Suprapubic skin (tissue), 4 donors: ENCODE results near the gene MAD2L2. TPM values are rescaled to one million over a fixed set of nuclear protein-coding genes. Genes with fewer than 3 reads are reported as not detected.
"Not testable (repeated sequence)": the region's sequence is repeated elsewhere in the genome, so short reads cannot be mapped to it uniquely, and the experiment has no call there.

Experiments used
- DNase-seq, 2 donors: peaks; one replicate each; pipeline ENCODE4 v3.0.0-alpha.2; 2019; ENCODE audit warnings: low spot score in 2 of 2
- H3K27ac ChIP-seq: fragments of 200-600 bp; sonication (generic); one replicate; pipeline ENCODE4 v1.5.1; 2019
- H3K27me3 ChIP-seq: fragments of 200-600 bp; sonication (generic); one replicate; pipeline ENCODE4 v1.5.1; 2019
- H3K36me3 ChIP-seq: fragments of 200-600 bp; sonication (generic); one replicate; pipeline ENCODE4 v1.5.1; 2019
- H3K4me1 ChIP-seq: fragments of 200-600 bp; sonication (generic); one replicate; pipeline ENCODE4 v1.5.1; 2019
- H3K4me3 ChIP-seq: fragments of 200-600 bp; sonication (generic); one replicate; pipeline ENCODE4 v1.5.1; 2019; ENCODE audit warnings: mild to moderate bottlenecking
- H3K9me3 ChIP-seq: fragments of 200-600 bp; sonication (generic); one replicate; pipeline ENCODE4 v1.5.1; 2019
- CTCF ChIP-seq, 2 donors: fragments of 200-600 bp in 1 of 2; fragments of 450-650 bp in 1 of 2; sonication (generic) in 1 of 2; IDR thresholded peaks; one replicate each; pipeline ENCODE4 v1.5.1; 2016 to 2019; ENCODE audit warnings: antibody characterized with exemption in 2 of 2, mild to moderate bottlenecking in 1 of 2, moderate library complexity in 1 of 2
- EP300 ChIP-seq: sonication (generic); formaldehyde crosslinking; IDR thresholded peaks from one replicate; pipeline ENCODE4 v1.6.1; 2017; ENCODE audit warnings: antibody characterized with exemption
- POLR2A ChIP-seq, 2 donors: fragments of 450-650 bp; IDR thresholded peaks; one replicate each; pipeline ENCODE4 v1.6.1; 2017; ENCODE audit warnings: antibody characterized with exemption in 2 of 2, mild to moderate bottlenecking in 2 of 2, moderate library complexity in 2 of 2
- POLR2AphosphoS5 ChIP-seq, 3 donors: sonication (generic); formaldehyde crosslinking; IDR thresholded peaks; one replicate each; pipeline ENCODE4 v1.6.1; 2017; ENCODE audit warnings: antibody characterized with exemption in 3 of 3
- WGBS: methylation state at CpG from one replicate; pipeline ENCODE4 v1.1.5; 2018; 5-methylcytosine and 5-hydroxymethylcytosine counted together
- total RNA-seq, 4 donors: library from RNA; depleted of rRNA; stranded (reverse); fragments of >200 nt; gene quantifications; one replicate each; pipeline ENCODE4 v1.1.0, GENCODE V29; 2016

The MAD2L2 gene
- total RNA-seq, 4 donors from 2014 or later: 25.4 to 35.0 (median 32.7) TPM

- TF ChIP-seq EP300: no peak
- TF ChIP-seq POLR2AphosphoS5 (IDR thresholded peaks at IDR 0.05): no peak
- TF ChIP-seq POLR2A (IDR thresholded peaks at IDR 0.05): no peak
- no peak for TF ChIP-seq CTCF (IDR thresholded peaks at IDR 0.05)
- Histone ChIP-seq H3K9me3 (no peaks in the 10 kb centered on the region), H3K4me3 (no peak overlapping the region), H3K27me3 (peaks cover 15% of the 10 kb centered on the region), H3K4me1 (peaks cover 14% of the 10 kb centered on the region), H3K27ac (no peak overlapping the region), H3K36me3 (no peaks in the 10 kb centered on the region)
- 82% methylated on average over 9 of the region's 9 CpGs for WGBS
- no peak for DNase-seq
These were observed 34.6 kb downstream of the MAD2L2 start for GRCh38 chr1:11646317-11646716.

- 34% methylated on average over 8 of the region's 8 CpGs for WGBS
- no peak for TF ChIP-seq EP300
- peak; percentile 25 to 69 for TF ChIP-seq CTCF (IDR thresholded peaks at IDR 0.05)
- H3K9me3 ChIP-seq: no peaks in the 10 kb centered on the region
- peaks cover 17% of the 10 kb centered on the region for H3K27me3 ChIP-seq
- no peak overlapping the region for H3K4me3 ChIP-seq
- H3K4me1 ChIP-seq: peaks cover 14% of the 10 kb centered on the region
- H3K36me3 ChIP-seq: no peaks in the 10 kb centered on the region
- DNase-seq: no peak
- no peak overlapping the region for H3K27ac ChIP-seq
These were observed 35.2 kb downstream of the MAD2L2 start for GRCh38 chr1:11645670-11646265.

GRCh38 chr1:11645270-11645669 is 35.7 kb downstream of the MAD2L2 start:
- Histone ChIP-seq H3K4me3 (no peak overlapping the region), H3K4me1 (peaks cover 14% of the 10 kb centered on the region), H3K27me3 (peaks cover 17% of the 10 kb centered on the region), H3K36me3 (no peaks in the 10 kb centered on the region), H3K27ac (no peak overlapping the region), H3K9me3 (no peaks in the 10 kb centered on the region)
- 91% methylated on average over 5 of the region's 5 CpGs for WGBS
- TF ChIP-seq POLR2AphosphoS5 (IDR thresholded peaks at IDR 0.05): no peak
- TF ChIP-seq POLR2A (IDR thresholded peaks at IDR 0.05): no peak
- TF ChIP-seq EP300: no peak
- no peak for TF ChIP-seq CTCF (IDR thresholded peaks at IDR 0.05)
- DNase-seq: no peak

- no peak for DNase-seq
- WGBS: 43% methylated on average over 5 of the region's 5 CpGs
- H3K9me3 ChIP-seq: no peaks in the 10 kb centered on the region
- H3K4me3 ChIP-seq: no peak overlapping the region
- no peak for TF ChIP-seq CTCF (IDR thresholded peaks at IDR 0.05)
- no peak for TF ChIP-seq EP300
- no peak for TF ChIP-seq POLR2AphosphoS5 (IDR thresholded peaks at IDR 0.05)
- no peak for TF ChIP-seq POLR2A (IDR thresholded peaks at IDR 0.05)
- no peak overlapping the region for H3K27ac ChIP-seq
- H3K27me3 ChIP-seq: peaks cover 18% of the 10 kb centered on the region
- peaks cover 3% of the 10 kb centered on the region for H3K4me1 ChIP-seq
- no peaks in the 10 kb centered on the region for H3K36me3 ChIP-seq
These were observed 37.2 kb downstream of the MAD2L2 start for GRCh38 chr1:11643782-11644181.

- not testable (repeated sequence) for H3K9me3 ChIP-seq, DNase-seq, H3K27ac ChIP-seq, H3K4me3 ChIP-seq, H3K36me3 ChIP-seq, H3K4me1 ChIP-seq
- H3K27me3 ChIP-seq: peaks cover 21% of the 10 kb centered on the region
- TF ChIP-seq CTCF (IDR thresholded peaks at IDR 0.05): peak; percentile 93 to 96
- WGBS: 58% methylated on average over 18 of the region's 18 CpGs
These were observed 38.4 kb downstream of the MAD2L2 start for GRCh38 chr1:11642418-11643017.
